CD4-positive, alpha-beta T cell treated with Interleukin-4 for 1 hour (primary cell): ENCODE results near the gene TAF13.
"Not testable (repeated sequence)": the region's sequence is repeated elsewhere in the genome, so short reads cannot be mapped to it uniquely, and the experiment has no call there.

ENCODE experiments used
- DNase-seq, 2 donors: peaks; one replicate each; pipeline ENCODE4 v3.0.0-alpha.2; 2020 to 2022

Gene TAF13

GRCh38 chr1:109091078-109091838, 15.5 kb upstream of the TAF13 start:
- no peak for DNase-seq

GRCh38 chr1:109090196-109091077, 14.6 kb upstream of the TAF13 start, which contains the start of gene TMEM167B:
Gene TMEM167B, plus strand, starts transcription at chr1:109090764. Its CDS starts 109 bp downstream, at chr1:109090873.
- peak; percentile 90 to 92 for DNase-seq

- DNase-seq: peak; percentile 34 to 50
These were observed 13.6 kb upstream of the TAF13 start for GRCh38 chr1:109089242-109090015.

GRCh38 chr1:109084563-109085517, 9.0 kb upstream of the TAF13 start:
- no peak for DNase-seq

- no peak for DNase-seq
These were observed 8.1 kb upstream of the TAF13 start for GRCh38 chr1:109083923-109084322.

GRCh38 chr1:109083501-109083900, 7.7 kb upstream of the TAF13 start:
- no peak for DNase-seq

GRCh38 chr1:109080441-109081082, 4.8 kb upstream of the TAF13 start:
- DNase-seq: no peak

GRCh38 chr1:109079240-109079622, 3.4 kb upstream of the TAF13 start:
- DNase-seq: no peak

GRCh38 chr1:109078317-109078716, 2.5 kb upstream of the TAF13 start:
- DNase-seq: no peak

- no peak for DNase-seq
These were observed 6.5 kb downstream of the TAF13 start for GRCh38 chr1:109069294-109069693.

GRCh38 chr1:109067883-109068282, 7.9 kb downstream of the TAF13 start:
- DNase-seq: no peak

- no peak for DNase-seq
These were observed 10.7 kb downstream of the TAF13 start for GRCh38 chr1:109065137-109065536.

GRCh38 chr1:109061183-109061582, 14.6 kb downstream of the TAF13 start:
- DNase-seq: no peak

- DNase-seq: no peak
These were observed 15.1 kb downstream of the TAF13 start for GRCh38 chr1:109060707-109061106.

GRCh38 chr1:109059026-109059425, 16.8 kb downstream of the TAF13 start:
- no peak for DNase-seq

GRCh38 chr1:109056064-109056463, 19.7 kb downstream of the TAF13 start:
- DNase-seq: no peak

- not testable (repeated sequence) for DNase-seq
These were observed 23.7 kb downstream of the TAF13 start for GRCh38 chr1:109052145-109052544.

- no peak for DNase-seq
These were observed 25.4 kb downstream of the TAF13 start for GRCh38 chr1:109050228-109050995.

- no peak for DNase-seq
These were observed 27.5 kb downstream of the TAF13 start for GRCh38 chr1:109048335-109048734.

- no peak for DNase-seq
These were observed 28.5 kb downstream of the TAF13 start for GRCh38 chr1:109047339-109047738.

GRCh38 chr1:109046671-109047070, 29.1 kb downstream of the TAF13 start:
- DNase-seq: no peak
